Measurements from ENCODE around the gene TRERF1.

- TF ChIP-seq ZNF274 (IDR thresholded peaks at IDR 0.05; ENCODE audit: low read depth, low read length) (no peak), YY1 (IDR thresholded peaks at IDR 0.05; ENCODE audit: insufficient read depth, insufficient read length) (no peak), SUZ12 (IDR thresholded peaks at IDR 0.05; ENCODE audit: extremely low read depth, insufficient read depth, insufficient read length) (no peak)
These were observed 44.3 kb downstream of the TRERF1 start for GRCh38 chr6:42407379-42407778.

Measured in NT2/D1 (cell line).